ENCODE results near the gene MAP3K5.

Gene MAP3K5

GRCh38 chr6:136522636-136523035, 269.6 kb downstream of the MAP3K5 start:
- no peak overlapping the region for H3K4me3 ChIP-seq (ENCODE audit: low read depth, low read length)
- DNase-seq (ENCODE audit: low read depth), result no peak
- TF ChIP-seq CTCF (IDR thresholded peaks at IDR 0.05; ENCODE audit: insufficient read depth, low read depth, low read length, missing control alignments), result no peak

GRCh38 chr6:136521911-136522310, 270.4 kb downstream of the MAP3K5 start:
- TF ChIP-seq CTCF (IDR thresholded peaks at IDR 0.05; ENCODE audit: insufficient read depth, low read depth, low read length, missing control alignments), result no peak
- H3K4me3 ChIP-seq (ENCODE audit: low read depth, low read length), result no peak overlapping the region
- DNase-seq (ENCODE audit: low read depth), result no peak

GRCh38 chr6:136521427-136521826, 270.9 kb downstream of the MAP3K5 start:
- no peak for TF ChIP-seq CTCF (IDR thresholded peaks at IDR 0.05; ENCODE audit: insufficient read depth, low read depth, low read length, missing control alignments)
- DNase-seq (ENCODE audit: low read depth), result no peak
- no peak overlapping the region for H3K4me3 ChIP-seq (ENCODE audit: low read depth, low read length)

- no peak for TF ChIP-seq CTCF (IDR thresholded peaks at IDR 0.05; ENCODE audit: insufficient read depth, low read depth, low read length, missing control alignments)
- no peak overlapping the region for H3K4me3 ChIP-seq (ENCODE audit: low read depth, low read length)
- DNase-seq (ENCODE audit: low read depth), result no peak
Measured at GRCh38 chr6:136520517-136520916, 271.8 kb downstream of the MAP3K5 start.

GRCh38 chr6:136517582-136517981, 274.7 kb downstream of the MAP3K5 start:
- no peak for TF ChIP-seq CTCF (IDR thresholded peaks at IDR 0.05; ENCODE audit: insufficient read depth, low read depth, low read length, missing control alignments)
- no peak for DNase-seq (ENCODE audit: low read depth)
- H3K4me3 ChIP-seq (ENCODE audit: low read depth, low read length), result no peak overlapping the region

GRCh38 chr6:136517002-136517401, 275.3 kb downstream of the MAP3K5 start:
- H3K4me3 ChIP-seq (ENCODE audit: low read depth, low read length), result no peak overlapping the region
- no peak for DNase-seq (ENCODE audit: low read depth)
- TF ChIP-seq CTCF (IDR thresholded peaks at IDR 0.05; ENCODE audit: insufficient read depth, low read depth, low read length, missing control alignments), result no peak

- H3K4me3 ChIP-seq (ENCODE audit: low read depth, low read length), result no peak overlapping the region
- no peak for TF ChIP-seq CTCF (IDR thresholded peaks at IDR 0.05; ENCODE audit: insufficient read depth, low read depth, low read length, missing control alignments)
- DNase-seq (ENCODE audit: low read depth), result no peak
Measured at GRCh38 chr6:136514591-136514990, 277.7 kb downstream of the MAP3K5 start.
